Activated B cell treated with CpG ODN at 0.5 μM for 24 hours (primary cell): Measurements from ENCODE around the gene CLMN. TPM values are rescaled to one million over a fixed set of nuclear protein-coding genes. Genes with fewer than 3 reads are reported as not detected.

ENCODE experiments used
- ATAC-seq: fragments of 200-7000 bp; cut with Tn5 transposase; one replicate; pipeline ENCODE4 v1.10.0; 2021; ENCODE audit warnings: low read depth, mild to moderate bottlenecking, moderate library complexity
- CTCF ChIA-PET: fragments of 350-600 bp; sonication (Branson Sonifier 250); formaldehyde crosslinking; loops from one replicate; lab custom pipeline; 2021; ENCODE audit warnings: antibody characterized with exemption; lab: Charles Lee
- POLR2A ChIA-PET: fragments of 350-600 bp; sonication (Branson Sonifier 250); formaldehyde crosslinking; loops from one replicate; lab custom pipeline; 2021; ENCODE audit warnings: antibody characterized with exemption; lab: Charles Lee
- DNase-seq: peaks from one replicate; pipeline ENCODE4 v3.0.0; 2022
- H3K27ac Mint-ChIP-seq: one replicate; pipeline ENCODE4 v1.8.0; 2020; ENCODE audit warnings: mixed read lengths
- H3K27me3 Mint-ChIP-seq: one replicate; pipeline ENCODE4 v1.8.0; 2021; ENCODE audit warnings: mixed read lengths
- H3K36me3 Mint-ChIP-seq: one replicate; pipeline ENCODE4 v1.8.0; 2021; ENCODE audit warnings: low read depth, mixed read lengths
- H3K4me1 Mint-ChIP-seq: one replicate; pipeline ENCODE4 v1.8.0; 2021; ENCODE audit warnings: mixed read lengths
- H3K4me3 Mint-ChIP-seq: one replicate; pipeline ENCODE4 v1.8.0; 2020; ENCODE audit warnings: mild to moderate bottlenecking, mixed read lengths
- H3K9me3 Mint-ChIP-seq: one replicate; pipeline ENCODE4 v1.8.0; 2020; ENCODE audit warnings: mixed read lengths
- intact Hi-C: fragments of 100-400 bp; cut with micrococcal nuclease; formaldehyde crosslinking; loops from one replicate; pipeline ENCODE4 v1.15.1; 2024
- total RNA-seq: library from RNA; stranded (reverse); gene quantifications from 2 replicates; pipeline ENCODE4 v1.2.3, GENCODE V29; 2022
- TF ChIP-seq, protein P1 (sequence below): fragments of 200-600 bp; IDR thresholded peaks from one replicate; pipeline ENCODE4 v1.8.0; 2022; ENCODE audit warnings: antibody characterized with exemption, mild to moderate bottlenecking

CLMN gene
- total RNA-seq, 1 donor from 2014 or later = 23.9 TPM

DNA sequence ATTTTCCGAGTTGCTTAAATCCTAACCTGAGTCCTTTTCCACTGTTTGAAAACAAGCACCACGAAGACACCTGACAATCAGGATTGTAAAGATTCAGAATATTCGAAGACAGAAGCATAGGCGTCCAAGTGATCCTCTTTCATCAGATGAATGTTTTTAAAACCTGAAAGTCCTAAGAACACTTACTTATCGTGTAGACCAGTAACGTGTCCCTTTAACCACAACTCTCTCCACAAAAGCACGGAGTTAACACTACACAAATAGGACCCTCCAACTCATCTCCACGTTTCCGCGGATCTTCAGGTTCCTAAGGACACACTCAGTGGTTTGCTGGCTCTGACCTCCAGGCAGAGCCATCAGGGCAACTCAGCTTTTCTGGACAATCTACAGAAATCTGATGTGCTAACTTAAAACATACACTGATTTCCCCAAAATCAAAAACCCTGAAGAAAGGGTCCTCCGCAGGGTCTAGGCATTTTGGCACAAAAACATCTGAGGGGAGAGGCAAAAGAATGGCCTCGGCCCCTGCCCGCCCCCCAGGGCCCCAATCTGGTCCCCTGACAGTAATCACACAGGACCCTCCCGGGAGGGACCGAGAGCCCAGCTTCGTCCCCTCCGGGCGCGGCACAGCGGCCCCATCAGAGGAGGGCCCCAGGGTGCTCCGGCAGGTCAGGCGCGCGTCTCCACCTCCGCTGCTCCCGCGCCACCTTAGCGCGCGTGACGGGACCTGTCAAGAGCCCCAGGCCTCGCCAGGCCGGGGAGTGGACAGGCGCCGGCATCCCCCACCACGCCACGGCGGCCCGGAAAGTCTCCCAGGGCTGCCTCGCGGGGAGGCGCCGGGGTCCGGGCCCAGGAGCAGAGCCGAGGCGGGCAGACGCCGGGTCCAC is 163.3 kb downstream of the CLMN start:
- POLR2A ChIA-PET = interaction anchor here (0.6 to 2.3 kb wide), 7 partner anchors 9 to 683 kb away, joined by 3 to 16 read pairs (median 4); partner anchors contain the start of gene SYNE3
- DNase-seq (no peak), ATAC-seq (peak; percentile 2)
- intact Hi-C loops = loop anchor here (1.0 to 5.0 kb wide), 7 partner anchors 12 to 1640 kb away; partner anchors contain the start of genes PAPOLA, SYNE3 and VRK1
- Mint-ChIP-seq H3K4me1 (peaks cover 57% of the 10 kb centered on the region), H3K9me3 (no peaks in the 10 kb centered on the region), H3K4me3 (peak overlapping the region; percentile 84), H3K27ac (peak overlapping the region; percentile 68), H3K27me3 (no peaks in the 10 kb centered on the region), H3K36me3 (peaks cover 5% of the 10 kb centered on the region)
- TF ChIP-seq, protein P1, sequence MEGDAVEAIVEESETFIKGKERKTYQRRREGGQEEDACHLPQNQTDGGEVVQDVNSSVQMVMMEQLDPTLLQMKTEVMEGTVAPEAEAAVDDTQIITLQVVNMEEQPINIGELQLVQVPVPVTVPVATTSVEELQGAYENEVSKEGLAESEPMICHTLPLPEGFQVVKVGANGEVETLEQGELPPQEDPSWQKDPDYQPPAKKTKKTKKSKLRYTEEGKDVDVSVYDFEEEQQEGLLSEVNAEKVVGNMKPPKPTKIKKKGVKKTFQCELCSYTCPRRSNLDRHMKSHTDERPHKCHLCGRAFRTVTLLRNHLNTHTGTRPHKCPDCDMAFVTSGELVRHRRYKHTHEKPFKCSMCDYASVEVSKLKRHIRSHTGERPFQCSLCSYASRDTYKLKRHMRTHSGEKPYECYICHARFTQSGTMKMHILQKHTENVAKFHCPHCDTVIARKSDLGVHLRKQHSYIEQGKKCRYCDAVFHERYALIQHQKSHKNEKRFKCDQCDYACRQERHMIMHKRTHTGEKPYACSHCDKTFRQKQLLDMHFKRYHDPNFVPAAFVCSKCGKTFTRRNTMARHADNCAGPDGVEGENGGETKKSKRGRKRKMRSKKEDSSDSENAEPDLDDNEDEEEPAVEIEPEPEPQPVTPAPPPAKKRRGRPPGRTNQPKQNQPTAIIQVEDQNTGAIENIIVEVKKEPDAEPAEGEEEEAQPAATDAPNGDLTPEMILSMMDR = no peak
- CTCF ChIA-PET = interaction anchor here (0.8 kb wide), 1 partner anchor 13 kb away, joined by 3 read pairs; no protein-coding TSS in a partner anchor

DNA sequence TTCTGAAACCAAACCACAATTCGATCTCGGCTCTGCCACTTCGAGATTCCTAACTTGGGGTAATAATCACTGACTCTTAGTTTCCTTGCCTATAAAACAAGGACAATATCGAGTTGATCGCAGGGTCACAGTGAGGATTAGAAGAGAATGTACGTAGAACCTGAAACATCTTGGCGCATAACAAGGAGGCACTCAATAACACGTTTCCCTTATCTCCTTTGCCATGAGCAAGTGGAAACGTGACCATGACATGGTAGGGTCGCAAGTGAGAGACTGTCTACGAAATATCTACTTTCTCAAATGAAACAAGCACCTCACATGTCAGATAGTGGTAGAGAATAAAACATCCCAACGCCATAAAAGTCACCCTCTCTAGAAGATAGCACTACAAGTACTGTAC is 164.7 kb downstream of the CLMN start:
- peaks cover 70% of the 10 kb centered on the region for H3K4me1 Mint-ChIP-seq
- TF ChIP-seq, protein P1 = no peak
- H3K27me3 Mint-ChIP-seq = no peaks in the 10 kb centered on the region
- peak overlapping the region; percentile 84 for H3K4me3 Mint-ChIP-seq
- no peak overlapping the region for H3K27ac Mint-ChIP-seq
- H3K9me3 Mint-ChIP-seq = no peaks in the 10 kb centered on the region
- ChIA-PET CTCF (no interaction called here), POLR2A (interaction anchor here (0.9 kb wide), 1 partner anchor 11 kb away, joined by 3 read pairs; no protein-coding TSS in a partner anchor)
- no peak for ATAC-seq
- H3K36me3 Mint-ChIP-seq = peaks cover 5% of the 10 kb centered on the region
- intact Hi-C loops = loop anchor here (5.0 kb wide), 2 partner anchors 362 to 1347 kb away; partner anchors contain the start of genes PAPOLA and SYNE3
- DNase-seq = no peak

DNA sequence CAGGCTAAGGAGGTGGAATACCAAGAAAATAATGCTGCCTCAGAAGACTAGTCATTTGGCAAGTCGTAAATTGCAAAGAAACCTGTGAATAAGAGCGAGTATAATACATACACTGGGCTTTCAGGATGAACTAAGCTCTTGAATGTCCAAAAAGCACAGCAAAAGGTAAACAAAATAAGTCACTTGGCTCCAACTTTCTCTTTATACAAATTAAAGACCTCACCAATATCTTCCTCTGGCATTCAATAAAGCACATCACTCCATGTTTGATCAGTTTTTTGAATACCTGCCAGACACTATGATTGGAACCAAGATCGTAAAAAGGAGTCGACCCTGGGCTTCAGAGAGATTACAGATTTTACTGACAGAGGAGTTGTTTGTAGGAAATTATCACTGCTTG is 165.8 kb downstream of the CLMN start:
- peaks cover 5% of the 10 kb centered on the region for H3K36me3 Mint-ChIP-seq
- no peak overlapping the region for H3K4me3 Mint-ChIP-seq
- H3K4me1 Mint-ChIP-seq = peaks cover 80% of the 10 kb centered on the region
- H3K9me3 Mint-ChIP-seq = no peaks in the 10 kb centered on the region
- CTCF ChIA-PET = no interaction called here
- POLR2A ChIA-PET = no interaction called here
- no peaks in the 10 kb centered on the region for H3K27me3 Mint-ChIP-seq
- TF ChIP-seq, protein P1 = no peak
- DNase-seq (no peak), ATAC-seq (no peak)
- H3K27ac Mint-ChIP-seq = no peak overlapping the region
- intact Hi-C loops = no loop called here

DNA sequence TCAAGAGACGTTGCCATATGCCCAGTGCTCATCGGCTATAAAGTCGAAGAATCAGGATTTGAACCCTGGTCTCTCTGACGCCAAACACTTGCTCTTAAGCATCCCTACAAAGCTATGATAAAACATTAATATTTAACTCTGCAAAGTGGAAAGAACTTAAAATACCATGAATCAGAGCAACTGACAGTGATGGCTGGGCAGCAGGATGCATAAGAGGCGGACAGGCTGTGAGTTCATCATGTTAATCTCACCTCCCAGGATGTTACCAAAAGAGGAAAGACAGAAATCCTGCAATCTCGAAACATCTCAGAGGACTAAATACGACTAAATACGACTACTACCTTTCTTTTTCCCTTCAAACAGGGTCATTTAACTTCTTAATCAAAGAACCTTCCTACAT is 168.1 kb downstream of the CLMN start:
- Mint-ChIP-seq H3K9me3 (peaks cover 4% of the 10 kb centered on the region), H3K4me1 (peaks cover 92% of the 10 kb centered on the region), H3K27ac (no peak overlapping the region), H3K36me3 (peaks cover 8% of the 10 kb centered on the region), H3K27me3 (no peaks in the 10 kb centered on the region), H3K4me3 (no peak overlapping the region)
- intact Hi-C loops = no loop called here
- POLR2A ChIA-PET = interaction anchor here (0.7 kb wide), 1 partner anchor 1189 kb away, joined by 3 read pairs; no protein-coding TSS in a partner anchor
- TF ChIP-seq, protein P1 = no peak
- ATAC-seq (no peak), DNase-seq (no peak)
- CTCF ChIA-PET = no interaction called here

DNA sequence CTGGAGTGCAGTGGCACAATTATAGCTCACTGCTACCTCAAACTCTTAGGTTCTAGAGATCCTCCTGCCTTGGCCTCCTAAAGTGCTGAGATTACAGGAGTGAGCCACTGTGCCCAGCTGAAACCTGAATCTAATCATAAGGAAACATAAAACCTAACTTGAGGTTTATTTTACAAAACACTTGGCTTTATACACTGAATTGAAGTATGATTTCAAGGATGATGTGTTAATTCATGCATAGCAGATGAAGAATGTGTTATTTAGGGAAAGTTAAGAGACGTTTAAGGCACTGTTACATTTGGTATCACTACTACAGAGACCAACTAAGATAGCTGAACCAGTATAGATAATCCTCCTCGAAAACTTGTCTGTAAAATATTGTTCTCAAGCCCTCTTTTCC is 168.8 kb downstream of the CLMN start:
- TF ChIP-seq, protein P1 = no peak
- Mint-ChIP-seq H3K4me3 (no peak overlapping the region), H3K27ac (peak overlapping the region; percentile 60), H3K4me1 (peaks cover 94% of the 10 kb centered on the region), H3K9me3 (peaks cover 7% of the 10 kb centered on the region), H3K27me3 (no peaks in the 10 kb centered on the region), H3K36me3 (peaks cover 14% of the 10 kb centered on the region)
- ChIA-PET CTCF (no interaction called here), POLR2A (interaction anchor here (0.5 to 0.7 kb wide), 2 partner anchors 218 to 1188 kb away, joined by 3 read pairs; no protein-coding TSS in a partner anchor)
- intact Hi-C loops = no loop called here
- ATAC-seq = no peak
- no peak for DNase-seq
